ENCODE results near the gene ZNF587.
"Not testable (repeated sequence)": the region's sequence is repeated elsewhere in the genome, so short reads cannot be mapped to it uniquely, and the experiment has no call there.

The ZNF587 gene

GRCh38 chr19:57888107-57888559 lies 38.5 kb downstream of the ZNF587 start:
- no peak for DNase-seq (ENCODE audit: extremely low read depth, low read depth)
- peak overlapping the region; percentile 77 for H3K4me3 ChIP-seq (replicated peaks; ENCODE audit: low read depth, low read length)
- TF ChIP-seq CTCF (IDR thresholded peaks at IDR 0.05; ENCODE audit: low read depth, low read length, missing control alignments) = no peak

GRCh38 chr19:57888560-57889231 lies 39.0 kb downstream of the ZNF587 start, which contains the start of gene ZNF814:
TSS of gene ZNF814 (minus strand) at chr19:57889037. CDS start at chr19:57888802, 235 bp downstream.
- DNase-seq (ENCODE audit: extremely low read depth, low read depth) = peak; percentile 85
- TF ChIP-seq CTCF (IDR thresholded peaks at IDR 0.05; ENCODE audit: low read depth, low read length, missing control alignments) = peak; percentile 35
- peak within 1 kb of the TSS; percentile 77 for H3K4me3 ChIP-seq (replicated peaks; ENCODE audit: low read depth, low read length)

- not testable (repeated sequence) for DNase-seq (ENCODE audit: extremely low read depth, low read depth); H3K4me3 ChIP-seq (replicated peaks; ENCODE audit: low read depth, low read length)
Observed at GRCh38 chr19:57890706-57891105, 41.0 kb downstream of the ZNF587 start.

GRCh38 chr19:57900311-57900710 lies 50.7 kb downstream of the ZNF587 start:
- no peak for TF ChIP-seq CTCF (IDR thresholded peaks at IDR 0.05; ENCODE audit: low read depth, low read length, missing control alignments)
- no peak overlapping the region for H3K4me3 ChIP-seq (replicated peaks; ENCODE audit: low read depth, low read length)
- no peak for DNase-seq (ENCODE audit: extremely low read depth, low read depth)

- no peak for DNase-seq (ENCODE audit: extremely low read depth, low read depth)
- TF ChIP-seq CTCF (IDR thresholded peaks at IDR 0.05; ENCODE audit: low read depth, low read length, missing control alignments) = no peak
- H3K4me3 ChIP-seq (replicated peaks; ENCODE audit: low read depth, low read length) = no peak overlapping the region
Observed at GRCh38 chr19:57903618-57904184, 54.0 kb downstream of the ZNF587 start.

GRCh38 chr19:57905258-57905657 lies 55.6 kb downstream of the ZNF587 start:
- no peak overlapping the region for H3K4me3 ChIP-seq (replicated peaks; ENCODE audit: low read depth, low read length)
- no peak for DNase-seq (ENCODE audit: extremely low read depth, low read depth)
- no peak for TF ChIP-seq CTCF (IDR thresholded peaks at IDR 0.05; ENCODE audit: low read depth, low read length, missing control alignments)

GRCh38 chr19:57907394-57907793 lies 57.7 kb downstream of the ZNF587 start:
- no peak for DNase-seq (ENCODE audit: extremely low read depth, low read depth)
- TF ChIP-seq CTCF (IDR thresholded peaks at IDR 0.05; ENCODE audit: low read depth, low read length, missing control alignments) = no peak
- no peak overlapping the region for H3K4me3 ChIP-seq (replicated peaks; ENCODE audit: low read depth, low read length)
